GM23338 (cell line): ENCODE data around the gene SNX5. TPM values are rescaled to one million over a fixed set of nuclear protein-coding genes. Genes with fewer than 3 reads are reported as not detected.

Experiments used
- ATAC-seq: fragments of 200-7000 bp; cut with Tn5 transposase; 3 replicates; pipeline ENCODE4 v1.9.1; 2020
- DNase-seq: peaks from one replicate; pipeline ENCODE4 v3.0.0-alpha.2; 2015; ENCODE audit warnings: low spot score
- H2AFZ ChIP-seq: fragments of 200-600 bp; sonication (generic); 2 replicates; pipeline ENCODE4 v1.8.0; 2016; ENCODE audit warnings: antibody characterized with exemption, mild to moderate bottlenecking, moderate library complexity
- H3F3A ChIP-seq: fragments of 200-600 bp; sonication (generic); replicated peaks from 2 replicates; pipeline ENCODE4 v1.8.0; 2017; ENCODE audit warnings: antibody characterized with exemption, mixed run types, low read depth
- H3K27ac ChIP-seq: fragments of 200-600 bp; sonication (generic); 2 replicates; pipeline ENCODE4 v1.6.1; 2016; ENCODE audit warnings: low read depth
- H3K27me3 ChIP-seq: fragments of 200-600 bp; sonication (generic); 2 replicates; pipeline ENCODE4 v1.8.0; 2016; ENCODE audit warnings: mild to moderate bottlenecking, mixed run types, moderate library complexity; ENCODE audit not compliant: insufficient read depth
- H3K36me3 ChIP-seq: fragments of 200-600 bp; sonication (generic); 2 replicates; pipeline ENCODE4 v1.8.0; 2016; ENCODE audit warnings: mild to moderate bottlenecking; ENCODE audit not compliant: insufficient read depth
- H3K4me1 ChIP-seq: fragments of 200-600 bp; sonication (generic); 2 replicates; pipeline ENCODE4 v1.8.0; 2016; ENCODE audit warnings: mild to moderate bottlenecking, moderate library complexity; ENCODE audit not compliant: insufficient read depth
- H3K4me2 ChIP-seq: fragments of 200-600 bp; sonication (generic); 2 replicates; pipeline ENCODE4 v1.7.1; 2017; ENCODE audit warnings: mixed run types
- H3K4me3 ChIP-seq: fragments of 200-600 bp; sonication (generic); 2 replicates; pipeline ENCODE4 v1.6.1; 2016; ENCODE audit warnings: mixed run types
- H3K79me2 ChIP-seq: fragments of 200-600 bp; sonication (generic); replicated peaks from 2 replicates; pipeline ENCODE4 v1.8.0; 2017; ENCODE audit warnings: mild to moderate bottlenecking; ENCODE audit not compliant: insufficient read depth
- H3K9me2 ChIP-seq: fragments of 200-600 bp; sonication (generic); 2 replicates; pipeline ENCODE4 v1.8.0; 2017; ENCODE audit not compliant: insufficient read depth
- H4K20me1 ChIP-seq: fragments of 200-600 bp; sonication (generic); replicated peaks from 2 replicates; pipeline ENCODE4 v1.8.0; 2017; ENCODE audit warnings: mild to moderate bottlenecking; ENCODE audit not compliant: insufficient read depth
- H3K27ac Mint-ChIP-seq: 2 replicates; pipeline ENCODE4 v1.8.0; 2020; ENCODE audit warnings: inconsistent platforms, mild to moderate bottlenecking, moderate library complexity, mixed read lengths
- H3K27me3 Mint-ChIP-seq: 3 replicates; pipeline ENCODE4 v1.8.0; 2022; ENCODE audit warnings: low read depth, mild to moderate bottlenecking, moderate library complexity, mixed read lengths, inconsistent platforms; ENCODE audit not compliant: insufficient read depth, poor library complexity
- H3K36me3 Mint-ChIP-seq: 3 replicates; pipeline ENCODE4 v1.8.0; 2021; ENCODE audit warnings: low read depth, mild to moderate bottlenecking, inconsistent platforms, moderate library complexity, mixed read lengths
- H3K4me1 Mint-ChIP-seq: 3 replicates; pipeline ENCODE4 v1.8.0; 2020; ENCODE audit warnings: mild to moderate bottlenecking, inconsistent platforms, mixed read lengths
- H3K4me3 Mint-ChIP-seq: 3 replicates; pipeline ENCODE4 v1.8.0; 2021; ENCODE audit warnings: moderate library complexity, mild to moderate bottlenecking, inconsistent platforms, mixed read lengths
- H3K9me3 Mint-ChIP-seq: 3 replicates; pipeline ENCODE4 v1.8.0; 2020; ENCODE audit warnings: moderate library complexity, mild to moderate bottlenecking, inconsistent platforms, mixed read lengths
- CREB1 ChIP-seq: fragments of 250-450 bp; sonication (Bioruptor Pico); IDR thresholded peaks from 2 replicates; pipeline ENCODE4 v1.5.0; 2020; ENCODE audit warnings: low read depth, mild to moderate bottlenecking, moderate library complexity
- EZH2 ChIP-seq: fragments of 200-600 bp; sonication (generic); IDR thresholded peaks from one replicate; pipeline ENCODE4 v1.8.0; 2017; ENCODE audit warnings: antibody characterized with exemption, mild to moderate bottlenecking, low read depth; ENCODE audit not compliant: unreplicated experiment
- JUNB ChIP-seq: IDR thresholded peaks from one replicate; pipeline ENCODE4 v1.6.1; 2016; ENCODE audit warnings: antibody characterized with exemption; ENCODE audit not compliant: unreplicated experiment
- POLR2AphosphoS5 ChIP-seq: IDR thresholded peaks from 2 replicates; pipeline ENCODE4 v1.6.1; 2016; ENCODE audit warnings: antibody characterized with exemption, low read depth
- REST ChIP-seq: IDR thresholded peaks from one replicate; pipeline ENCODE4 v1.6.1; 2018; ENCODE audit warnings: antibody characterized with exemption; ENCODE audit not compliant: unreplicated experiment
- ZNF114 ChIP-seq: fragments of 250-450 bp; sonication (Bioruptor Pico); IDR thresholded peaks from 2 replicates; pipeline ENCODE4 v1.5.0; 2020; ENCODE audit warnings: mild to moderate bottlenecking, moderate library complexity
- ZNF462 ChIP-seq: fragments of 250-450 bp; sonication (Bioruptor Pico); IDR thresholded peaks from 2 replicates; pipeline ENCODE4 v1.5.0; 2020; ENCODE audit warnings: mild to moderate bottlenecking, moderate library complexity
- polyA plus RNA-seq: library from polyadenylated mRNA; unstranded; fragments of >200 nt; fragmentation: Nextera tagmentation; extraction: Ambion mirVana; gene quantifications from 2 replicates; pipeline ENCODE4 v1.2.1, GENCODE V29; 2016
- total RNA-seq: library from RNA; depleted of rRNA; stranded (reverse); fragments of >200 nt; shearing (Covaris generic); gene quantifications from 2 replicates; pipeline ENCODE4 v1.2.3, GENCODE V29; 2014
- TF ChIP-seq, protein P1 (sequence below): IDR thresholded peaks from 2 replicates; pipeline ENCODE4 v1.6.1; 2016; ENCODE audit warnings: antibody characterized with exemption

SNX5 gene
- total and polyA plus RNA-seq, 2 experiments from 2014 or later = 167 to 287 TPM

DNA sequence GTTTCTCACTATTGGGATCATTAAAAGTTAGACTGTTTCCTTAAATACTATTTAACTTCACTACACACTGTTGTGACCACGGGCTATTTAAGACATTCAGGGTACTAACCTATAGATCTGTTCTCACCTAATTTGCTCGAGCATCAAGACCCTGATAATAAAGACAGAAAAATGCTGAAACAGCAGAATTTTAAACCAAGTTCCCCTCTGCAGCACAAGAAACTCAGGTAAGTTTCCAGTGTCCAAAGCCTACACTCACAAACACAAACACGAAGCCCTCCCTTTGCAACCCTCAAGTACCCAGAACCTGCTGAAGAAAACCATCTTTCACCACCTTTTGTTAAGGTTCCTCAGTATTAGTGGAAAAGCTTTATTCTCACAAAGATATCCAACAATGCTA, 4.0 kb downstream of the SNX5 start (continued):
- TF ChIP-seq, protein P1, sequence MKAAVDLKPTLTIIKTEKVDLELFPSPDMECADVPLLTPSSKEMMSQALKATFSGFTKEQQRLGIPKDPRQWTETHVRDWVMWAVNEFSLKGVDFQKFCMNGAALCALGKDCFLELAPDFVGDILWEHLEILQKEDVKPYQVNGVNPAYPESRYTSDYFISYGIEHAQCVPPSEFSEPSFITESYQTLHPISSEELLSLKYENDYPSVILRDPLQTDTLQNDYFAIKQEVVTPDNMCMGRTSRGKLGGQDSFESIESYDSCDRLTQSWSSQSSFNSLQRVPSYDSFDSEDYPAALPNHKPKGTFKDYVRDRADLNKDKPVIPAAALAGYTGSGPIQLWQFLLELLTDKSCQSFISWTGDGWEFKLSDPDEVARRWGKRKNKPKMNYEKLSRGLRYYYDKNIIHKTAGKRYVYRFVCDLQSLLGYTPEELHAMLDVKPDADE = no peak
- TF ChIP-seq EZH2 = no peak
- TF ChIP-seq ZNF114 (CRISPR knock-in tag) = no peak
- TF ChIP-seq REST = no peak
- no peak for TF ChIP-seq POLR2AphosphoS5

DNA sequence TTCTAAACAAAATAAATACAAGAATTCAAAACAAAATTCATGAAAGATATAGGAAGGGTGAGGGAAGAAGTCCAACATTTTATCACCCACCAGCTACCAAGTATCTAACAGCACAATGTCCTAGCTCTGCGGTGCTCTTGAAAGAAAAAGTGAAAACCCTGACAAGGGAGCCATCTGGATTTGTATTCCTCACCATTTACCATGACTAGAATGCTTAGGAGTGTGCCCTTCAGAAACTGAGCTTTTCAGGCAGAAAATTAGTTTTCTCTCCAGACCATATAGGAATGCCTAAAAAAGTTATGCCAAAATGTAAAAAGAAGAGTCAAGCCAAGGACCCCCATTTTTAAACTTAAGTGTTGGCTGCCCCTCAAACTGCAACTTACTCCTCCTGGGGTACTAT, 4.5 kb downstream of the SNX5 start:
- Histone ChIP-seq H2AFZ (no peak overlapping the region), H3K27me3 (no peaks in the 10 kb centered on the region), H3K9me2 (no peaks in the 10 kb centered on the region), H3K4me1 (peaks cover 72% of the 10 kb centered on the region), H3F3A (0 out of 2 replicates have a peak, but pooled peaks cover 3% of the 10 kb centered on the region), H3K27ac (peak overlapping the region; percentile 98), H3K4me3 (peak overlapping the region; percentile 70), H3K36me3 (no peaks in the 10 kb centered on the region; the same call in 1 of the 2 replicates), H3K4me2 (peak overlapping the region; percentile 77), H3K79me2 (peaks cover 96% of the 10 kb centered on the region), H4K20me1 (peaks cover 75% of the 10 kb centered on the region)
- H3K4me1 Mint-ChIP-seq = peaks cover 68% of the 10 kb centered on the region
- no peak for DNase-seq
- ATAC-seq = no peak
- H3K27ac Mint-ChIP-seq = peak overlapping the region; percentile 77
- peaks cover 5% of the 10 kb centered on the region; the same call in 2 of the 3 replicates for H3K9me3 Mint-ChIP-seq
- peaks cover 76% of the 10 kb centered on the region for H3K36me3 Mint-ChIP-seq
- H3K4me3 Mint-ChIP-seq = peak overlapping the region; percentile 84
- H3K27me3 Mint-ChIP-seq = peaks cover 23% of the 10 kb centered on the region
- TF ChIP-seq REST = no peak
- TF ChIP-seq JUNB = no peak
- TF ChIP-seq ZNF462 (CRISPR knock-in tag) = no peak
- no peak for TF ChIP-seq EZH2
- TF ChIP-seq CREB1 (CRISPR knock-in tag) = no peak
- TF ChIP-seq ZNF114 (CRISPR knock-in tag) = no peak
- TF ChIP-seq, protein P1 = no peak
